ENCODE results near the gene MGMT.

MGMT gene

DNA sequence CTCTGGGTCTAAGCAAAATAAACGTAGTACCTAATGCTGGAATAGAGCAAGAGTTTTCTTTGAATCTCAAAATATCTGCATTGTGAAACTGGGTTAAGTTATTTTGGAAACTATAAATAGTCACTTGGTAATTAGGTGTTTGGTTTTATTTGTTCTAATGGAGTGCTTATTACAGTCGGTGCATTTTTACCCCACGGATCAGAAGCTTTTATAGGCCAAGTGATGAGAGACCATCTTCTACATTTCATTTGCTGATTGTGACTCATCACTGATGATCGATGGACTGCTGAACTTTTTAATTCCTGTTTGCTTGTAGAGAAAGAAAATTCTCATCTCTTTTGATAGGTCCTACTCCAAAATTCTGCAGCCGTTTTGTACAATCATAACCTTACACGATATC lies 28.2 kb downstream of the MGMT start:
- DNase-seq (ENCODE audit: low read depth in 2 of 2), result no peak

- DNase-seq (ENCODE audit: low read depth in 2 of 2), result no peak
Measured at GRCh38 chr10:129495698-129496097, 28.7 kb downstream of the MGMT start.

DNA sequence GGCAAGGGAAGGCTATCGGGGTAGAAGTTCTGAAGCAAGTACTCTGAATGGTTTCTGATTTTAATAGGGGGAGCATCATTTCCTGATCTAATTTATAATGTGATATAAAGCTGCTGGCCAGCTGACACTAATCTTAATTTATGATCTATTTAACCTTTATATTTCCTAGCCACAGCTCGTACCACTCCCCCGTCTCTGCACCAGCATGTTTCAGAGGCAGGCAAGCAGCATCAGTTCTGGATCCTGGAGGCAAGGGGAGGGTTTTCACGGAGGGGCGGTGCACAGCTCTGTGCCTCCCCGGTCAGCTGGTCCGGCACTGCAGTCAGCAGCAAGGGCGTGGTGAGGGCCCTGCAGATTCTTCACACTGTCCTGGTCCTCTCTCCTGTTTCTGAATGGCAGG lies 30.0 kb downstream of the MGMT start:
- DNase-seq (ENCODE audit: low read depth in 2 of 2), result no peak

DNA sequence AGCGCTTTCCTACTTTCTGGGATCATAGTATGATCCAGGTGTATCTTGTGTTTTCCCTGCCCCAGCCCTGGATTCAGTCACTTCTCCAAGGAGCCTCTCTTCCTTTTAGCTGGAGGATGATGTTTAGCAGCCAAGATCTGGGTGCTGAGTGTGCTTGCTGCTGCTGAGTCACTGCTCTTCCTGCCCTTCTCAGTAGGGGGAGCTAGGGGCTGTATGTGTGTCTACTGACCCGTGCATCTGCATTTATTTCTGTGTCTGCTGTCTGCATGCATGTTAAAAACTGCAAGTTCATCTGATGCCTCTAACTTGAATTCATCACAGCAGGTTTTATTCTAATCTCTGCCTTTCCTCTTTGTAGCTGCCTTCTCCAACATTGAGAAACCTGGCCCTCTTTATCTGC lies 31.6 kb downstream of the MGMT start:
- no peak for DNase-seq (ENCODE audit: low read depth in 2 of 2)

DNA sequence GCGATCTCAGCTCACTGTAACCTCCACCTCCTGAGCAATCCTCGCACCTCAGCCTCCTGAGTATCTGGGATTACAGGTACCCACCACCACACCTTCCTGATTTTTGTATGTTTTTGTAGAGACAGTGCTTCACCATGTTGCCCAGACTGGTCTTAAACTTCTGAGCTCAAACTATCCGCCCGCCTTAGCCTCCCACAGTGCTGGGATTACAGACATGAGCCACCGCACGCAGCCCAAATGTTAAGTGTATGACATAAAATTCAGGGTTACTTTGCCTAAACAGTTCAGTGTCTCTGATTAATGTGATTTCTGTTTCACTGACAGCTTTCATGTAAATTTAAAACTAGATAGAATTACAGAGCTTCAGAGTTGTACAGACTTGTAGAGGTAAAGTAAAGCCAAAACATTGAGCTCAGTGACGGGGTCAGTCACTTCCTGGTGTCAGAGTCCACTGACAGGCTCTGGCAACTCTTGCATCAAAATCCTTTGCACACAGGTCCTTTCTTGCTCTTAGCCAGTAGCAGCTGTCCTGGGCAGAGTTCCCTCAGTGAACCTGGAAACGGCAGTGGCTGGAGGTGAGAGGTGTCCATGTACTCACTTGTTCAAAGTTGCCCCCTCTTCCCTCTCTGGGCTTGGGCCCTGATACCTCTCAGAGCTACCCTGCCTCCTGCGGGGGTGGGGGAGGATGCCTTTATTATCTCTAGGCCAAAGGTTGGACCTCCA lies 33.7 kb downstream of the MGMT start:
- no peak for DNase-seq (ENCODE audit: low read depth in 2 of 2)

DNA sequence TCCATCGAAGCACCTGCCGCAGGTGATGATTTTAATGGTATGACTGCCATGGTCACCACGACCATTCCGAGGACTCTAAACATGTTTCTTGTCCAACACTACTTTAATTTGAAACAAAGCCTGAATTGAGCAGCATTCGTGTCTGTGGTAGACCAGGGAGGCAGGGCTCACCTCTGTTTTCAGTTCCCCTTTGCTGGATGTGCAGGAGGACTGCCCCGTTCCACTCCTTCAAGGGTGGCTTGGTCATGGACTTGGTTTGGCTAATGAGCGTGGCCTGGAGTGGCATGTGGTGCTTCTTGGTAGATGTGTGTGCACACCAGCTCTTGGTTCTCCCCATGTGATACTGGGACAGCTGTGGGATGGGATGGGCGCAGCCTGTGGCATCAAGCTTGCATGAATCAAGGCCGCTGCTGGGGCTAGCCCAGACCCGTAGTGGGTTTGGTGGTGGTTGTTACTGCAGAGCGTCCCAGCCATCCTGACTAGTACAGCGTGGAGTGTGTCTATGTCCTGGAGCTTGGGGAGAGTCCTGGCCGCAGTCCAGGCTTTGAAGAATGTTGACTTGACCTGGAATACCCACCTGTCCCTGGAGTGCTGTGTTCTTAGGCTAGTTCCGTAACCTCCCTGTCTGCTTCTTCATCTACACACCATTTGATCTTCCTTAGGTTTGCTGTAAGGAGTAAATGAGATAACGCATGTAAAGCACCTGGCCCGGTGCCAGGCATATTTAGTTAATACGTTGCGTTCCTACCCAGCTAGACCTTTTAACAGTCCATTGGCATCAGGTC lies 34.8 kb downstream of the MGMT start:
- DNase-seq (ENCODE audit: low read depth in 2 of 2), result no peak

- DNase-seq (ENCODE audit: low read depth in 2 of 2), result no peak
Measured at GRCh38 chr10:129502448-129502847, 35.4 kb downstream of the MGMT start.

GRCh38 chr10:129505500-129506075 lies 38.5 kb downstream of the MGMT start:
- DNase-seq (ENCODE audit: low read depth in 2 of 2), result no peak

DNA sequence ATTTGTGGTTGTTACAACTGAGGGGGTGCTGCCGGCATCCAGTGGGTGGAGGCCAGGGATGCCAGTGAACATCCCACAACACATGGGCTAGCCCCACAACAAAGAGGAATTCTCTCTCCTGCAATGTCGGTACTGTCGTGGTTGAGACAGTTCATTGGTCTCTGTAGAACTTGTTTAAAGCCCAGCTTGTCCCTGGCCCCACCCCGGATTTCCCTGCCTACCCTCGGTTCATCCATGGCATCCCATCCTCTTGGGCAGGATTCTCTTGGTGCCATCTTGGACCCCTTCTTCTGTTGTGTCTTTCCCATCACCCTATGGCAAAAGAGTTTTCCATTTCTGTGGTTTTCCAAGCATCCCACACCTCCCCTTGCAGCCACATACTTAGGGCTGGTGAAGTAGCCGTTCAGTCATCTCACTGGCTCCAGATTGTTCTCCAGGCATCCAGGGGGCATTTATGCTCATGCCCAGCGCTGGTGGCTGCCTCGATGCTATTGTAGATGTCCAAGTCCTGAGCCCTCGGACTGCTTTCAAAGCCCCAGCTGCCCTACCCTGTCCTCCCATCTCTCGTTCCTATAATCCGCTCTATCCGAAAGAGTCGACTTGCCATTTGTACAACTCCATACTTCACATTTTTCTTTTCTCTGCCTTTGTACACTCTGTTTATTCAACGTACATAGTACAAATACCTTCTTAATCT lies 39.2 kb downstream of the MGMT start:
- DNase-seq (ENCODE audit: low read depth in 2 of 2), result no peak

DNA sequence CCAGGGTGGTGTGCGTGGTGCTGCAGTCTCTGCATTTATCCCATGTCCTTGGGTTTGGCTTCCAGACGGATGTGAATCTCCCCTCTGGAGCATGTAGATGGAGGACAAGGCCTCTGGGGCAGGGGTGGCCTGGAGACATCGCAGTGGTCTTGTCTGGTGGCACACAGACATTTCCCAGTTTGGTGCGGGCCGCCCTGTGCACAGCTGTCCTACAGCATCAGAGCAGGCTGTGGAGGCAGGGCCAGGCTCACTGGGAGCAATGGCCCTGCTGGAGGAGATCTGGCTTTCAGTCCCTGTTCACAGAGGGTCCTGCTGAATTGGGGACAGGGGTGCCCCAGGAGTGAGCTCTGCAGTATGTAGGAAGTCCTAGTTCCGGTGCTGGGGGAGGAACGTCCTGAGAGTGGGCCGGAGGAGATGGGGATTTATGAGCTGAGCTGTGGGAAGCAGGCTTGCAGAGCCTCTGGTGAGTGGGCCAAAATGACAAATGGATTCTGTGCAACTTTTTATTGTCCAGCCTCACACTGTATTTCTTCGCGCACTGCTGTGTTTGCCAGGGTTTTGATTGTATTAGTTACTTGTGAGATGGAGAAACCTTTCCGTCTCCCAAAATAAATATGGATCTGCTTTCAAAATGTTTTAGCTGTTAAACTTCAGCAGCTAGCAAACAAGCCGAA lies 40.3 kb downstream of the MGMT start:
- no peak for DNase-seq (ENCODE audit: low read depth in 2 of 2)

GRCh38 chr10:129509155-129509554 lies 42.1 kb downstream of the MGMT start:
- DNase-seq (ENCODE audit: low read depth in 2 of 2), result no peak

GRCh38 chr10:129509835-129510234 lies 42.8 kb downstream of the MGMT start:
- no peak for DNase-seq (ENCODE audit: low read depth in 2 of 2)

DNA sequence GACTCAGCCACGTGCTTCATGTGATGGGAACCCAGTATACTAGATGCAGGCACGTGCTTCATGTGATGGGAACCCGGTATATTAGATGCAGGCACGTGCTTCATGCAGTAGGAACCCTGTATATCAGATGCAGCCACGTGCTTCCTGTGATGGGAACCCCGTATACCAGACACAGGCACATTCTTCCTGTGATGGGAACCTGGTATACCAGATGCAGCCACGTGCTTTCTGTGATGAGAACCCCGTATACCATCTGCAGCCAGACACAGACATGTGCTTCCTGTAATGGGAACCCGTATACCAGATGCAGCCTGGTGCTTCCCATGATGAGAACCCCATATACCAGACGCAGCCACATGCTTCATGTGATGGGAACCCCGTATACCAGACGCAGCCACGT lies 44.0 kb downstream of the MGMT start:
- DNase-seq (ENCODE audit: low read depth in 2 of 2), result no peak

- DNase-seq (ENCODE audit: low read depth in 2 of 2), result no peak
Measured at GRCh38 chr10:129511758-129512157, 44.7 kb downstream of the MGMT start.

DNA sequence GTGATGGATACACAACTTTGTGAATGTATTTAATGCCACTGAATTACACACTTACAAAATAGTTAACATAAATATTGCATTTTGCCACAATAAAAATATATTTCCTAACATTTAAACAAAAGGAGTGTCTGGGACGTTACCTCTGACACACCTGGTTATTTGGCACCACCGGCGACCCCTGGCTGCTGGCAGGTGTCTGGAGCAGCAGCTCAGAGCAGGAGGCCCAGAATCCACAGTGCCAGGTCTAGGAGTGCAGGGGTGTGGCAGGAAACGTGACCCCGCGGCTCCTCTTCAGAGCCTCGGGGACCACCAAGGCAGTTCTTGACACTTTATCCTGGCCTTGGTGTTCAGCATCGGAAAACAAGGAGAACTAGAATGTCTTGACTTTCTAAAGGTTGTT lies 46.3 kb downstream of the MGMT start:
- no peak for DNase-seq (ENCODE audit: low read depth in 2 of 2)

DNA sequence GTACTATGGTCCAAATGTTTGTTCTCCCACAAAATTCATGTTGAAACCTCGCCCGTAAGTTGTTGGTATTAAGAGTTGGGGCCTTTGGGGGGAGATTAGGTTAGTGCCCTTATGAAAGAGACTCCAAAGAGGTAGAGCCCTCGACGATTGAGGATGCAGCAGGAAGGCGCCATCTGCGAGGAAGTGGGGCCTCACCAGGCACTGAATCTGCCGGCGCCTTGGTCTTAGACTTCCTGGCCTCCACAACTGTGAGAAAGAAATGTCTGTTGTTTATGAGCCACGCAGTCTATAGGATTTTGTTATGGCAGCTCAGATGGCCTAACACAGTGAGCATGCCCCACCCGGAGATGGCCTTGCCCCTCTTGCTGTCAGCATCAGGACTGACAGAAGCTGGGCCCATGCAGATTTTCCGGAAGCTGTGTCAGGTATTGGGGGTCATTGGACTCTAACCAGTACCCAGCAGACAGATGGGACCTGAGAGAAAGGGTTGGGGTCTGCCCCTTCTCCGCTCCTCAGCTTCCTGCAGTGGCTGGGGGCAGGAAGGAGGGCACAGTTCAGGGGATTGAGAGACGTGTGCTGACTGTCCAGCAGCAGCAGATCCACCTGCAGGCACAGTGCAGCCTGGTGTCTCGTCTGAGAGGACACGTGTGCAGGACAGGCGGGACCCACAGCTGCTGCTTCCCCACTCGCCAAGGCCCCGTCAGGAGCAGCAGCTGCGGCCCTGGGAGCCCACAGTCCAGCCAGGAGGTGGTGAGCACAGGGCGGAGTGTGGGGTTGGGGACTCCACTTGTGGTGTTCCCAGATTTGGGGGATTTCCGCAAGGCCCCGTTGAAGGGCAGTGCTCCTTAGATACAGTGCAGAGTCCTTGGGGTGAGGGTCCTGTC lies 47.8 kb downstream of the MGMT start:
- no peak for DNase-seq (ENCODE audit: low read depth in 2 of 2)

- DNase-seq (ENCODE audit: low read depth in 2 of 2), result no peak
Measured at GRCh38 chr10:129516846-129517679, 50.0 kb downstream of the MGMT start.

GRCh38 chr10:129517680-129518057 lies 50.6 kb downstream of the MGMT start:
- peak in 1 of 2 donors; percentile 1 for DNase-seq (ENCODE audit: low read depth in 2 of 2)

GRCh38 chr10:129518793-129519192 lies 51.8 kb downstream of the MGMT start:
- DNase-seq (ENCODE audit: low read depth in 2 of 2), result no peak

Data from stimulated activated CD8-positive, alpha-beta memory T cell treated with anti-CD3 and anti-CD28 coated beads, Interleukin-15, amount 100 ng/mL, for 4 hours (primary cell).